ENCODE results near the gene RAB4A. TPM values are rescaled to one million over a fixed set of nuclear protein-coding genes. Genes with fewer than 3 reads are reported as not detected.

The RAB4A gene
- total and polyA plus RNA-seq, 10 of the 15 experiments (the other 5 are each of a cell fraction or from before 2014, with no cell fraction given): 4.0 to 35.8 (median 17.7) TPM

DNA sequence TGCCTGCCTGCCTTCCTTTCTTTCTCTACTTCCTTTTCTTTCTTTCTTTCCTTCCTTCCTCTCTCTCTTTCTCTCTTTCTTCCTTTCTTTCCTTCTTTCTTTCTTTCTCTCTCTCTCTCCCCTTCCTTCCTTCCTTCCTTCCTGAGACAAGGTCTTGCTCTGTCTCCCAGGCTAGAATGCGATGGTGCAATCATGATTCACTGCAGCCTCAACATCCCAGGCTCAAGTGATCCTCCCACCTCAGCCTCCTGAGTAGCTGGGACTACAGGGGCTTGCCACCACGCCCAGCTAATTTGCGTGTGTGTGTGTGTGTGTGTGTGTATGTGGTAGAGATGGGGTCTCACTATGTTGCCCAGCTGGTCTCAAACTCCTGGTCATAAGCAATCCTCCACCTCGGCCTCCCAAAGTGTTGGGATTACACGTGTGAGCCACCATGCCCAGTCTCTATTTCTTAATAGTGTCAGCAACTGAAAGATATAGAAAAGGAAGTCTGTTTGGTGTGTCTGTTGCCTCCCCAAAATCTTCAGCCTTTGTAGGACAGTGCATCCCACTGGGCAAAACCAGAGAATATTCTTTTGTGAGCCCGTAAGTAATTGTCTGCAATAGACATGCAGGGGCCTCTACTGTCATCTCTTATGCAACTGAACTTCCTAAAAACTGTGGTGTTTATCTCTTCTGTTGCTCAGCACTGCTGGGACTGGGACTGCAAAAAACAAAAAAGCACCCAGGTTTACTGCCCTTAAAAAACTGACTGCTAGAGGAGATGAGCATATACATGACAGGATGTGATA is 20.9 kb upstream of the RAB4A start:
- no peak overlapping the region for H3K4me2 ChIP-seq (ENCODE audit: control insufficient read depth, insufficient read depth)
- 0 out of 2 replicates have a peak, but pooled peaks cover 3% of the 10 kb centered on the region for H3K4me1 ChIP-seq (ENCODE audit: control insufficient read depth, insufficient read depth, low read length)
- no peaks in the 10 kb centered on the region for H3K36me3 ChIP-seq (ENCODE audit: control insufficient read depth in 2 of 2, insufficient read depth in 2 of 2, low read length in 1 of 2)
- H3K27ac ChIP-seq (ENCODE audit: control insufficient read depth, insufficient read depth): no peak overlapping the region
- 18% methylated on average over 6 of the region's 6 CpGs for WGBS (ENCODE audit: insufficient coverage, insufficient replicate concordance, low lambda C conversion rate, missing lambda C conversion rate)
- no peaks in the 10 kb centered on the region for H3K79me2 ChIP-seq (ENCODE audit: control insufficient read depth, insufficient read depth, low read length)
- no TSS peak for BruUV-seq (replicated peaks)
- ATAC-seq (no peak), FAIRE-seq (no peak), DNase-seq (ENCODE audit: low read depth, low spot score) (no peak)
- ChIA-PET POLR2A (no interaction called here), SMC1A (ENCODE audit: uncharacterized antibody, unreplicated experiment) (no interaction called here), RAD21 (ENCODE audit: unreplicated experiment) (no interaction called here), CTCF (interaction anchor here (0.6 kb wide), 1 partner anchor 1250 kb away, joined by 3 read pairs; no protein-coding TSS in a partner anchor)
- H3K9ac ChIP-seq (ENCODE audit: control insufficient read depth, insufficient read depth, low read length): no peak overlapping the region
- in situ Hi-C loops (cut with MboI) (no loop called here), intact Hi-C loops (cut with micrococcal nuclease; ENCODE audit: unreplicated experiment) (loop anchor here (10.0 kb wide), 1 partner anchor 1065 kb away; no protein-coding TSS in a partner anchor)
- H3K9me3 ChIP-seq (replicated peaks; ENCODE audit: control insufficient read depth, insufficient read depth, low read length): no peaks in the 10 kb centered on the region; the same call in 2 of the 3 replicates
- no peaks in the 10 kb centered on the region for H3K27me3 ChIP-seq (replicated peaks in 1 of 2; ENCODE audit: control insufficient read depth in 2 of 2, insufficient read depth in 2 of 2, low read length in 1 of 2)
- H3K4me3 ChIP-seq: no peak overlapping the region
- H2AFZ ChIP-seq (ENCODE audit: control insufficient read depth, low read depth, low read length): no peak overlapping the region
- no peaks in the 10 kb centered on the region for H4K20me1 ChIP-seq (ENCODE audit: control insufficient read depth, insufficient read depth)
- TF ChIP-seq, protein P1, sequence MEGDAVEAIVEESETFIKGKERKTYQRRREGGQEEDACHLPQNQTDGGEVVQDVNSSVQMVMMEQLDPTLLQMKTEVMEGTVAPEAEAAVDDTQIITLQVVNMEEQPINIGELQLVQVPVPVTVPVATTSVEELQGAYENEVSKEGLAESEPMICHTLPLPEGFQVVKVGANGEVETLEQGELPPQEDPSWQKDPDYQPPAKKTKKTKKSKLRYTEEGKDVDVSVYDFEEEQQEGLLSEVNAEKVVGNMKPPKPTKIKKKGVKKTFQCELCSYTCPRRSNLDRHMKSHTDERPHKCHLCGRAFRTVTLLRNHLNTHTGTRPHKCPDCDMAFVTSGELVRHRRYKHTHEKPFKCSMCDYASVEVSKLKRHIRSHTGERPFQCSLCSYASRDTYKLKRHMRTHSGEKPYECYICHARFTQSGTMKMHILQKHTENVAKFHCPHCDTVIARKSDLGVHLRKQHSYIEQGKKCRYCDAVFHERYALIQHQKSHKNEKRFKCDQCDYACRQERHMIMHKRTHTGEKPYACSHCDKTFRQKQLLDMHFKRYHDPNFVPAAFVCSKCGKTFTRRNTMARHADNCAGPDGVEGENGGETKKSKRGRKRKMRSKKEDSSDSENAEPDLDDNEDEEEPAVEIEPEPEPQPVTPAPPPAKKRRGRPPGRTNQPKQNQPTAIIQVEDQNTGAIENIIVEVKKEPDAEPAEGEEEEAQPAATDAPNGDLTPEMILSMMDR (IDR thresholded peaks at IDR 0.05 in 2 of 3, conservative IDR thresholded peaks at IDR 0.05 in 1 of 3; ENCODE audit: control insufficient read depth in 2 of 3, extremely low read depth in 1 of 3, insufficient read depth in 1 of 3, low read depth in 3 of 3, low read length in 3 of 3): no peak
- TF ChIP-seq BACH1 (IDR thresholded peaks at IDR 0.05; ENCODE audit: borderline replicate concordance) (no peak), TAF1 (IDR thresholded peaks at IDR 0.05; ENCODE audit: borderline replicate concordance, low read depth, low read length) (no peak), SMARCA5 (IDR thresholded peaks at IDR 0.05) (no peak), IRF4 (IDR thresholded peaks at IDR 0.05; ENCODE audit: low read depth, low read length) (no peak), SIN3A (IDR thresholded peaks at IDR 0.05; ENCODE audit: low read depth, low read length) (no peak), RBBP5 (conservative IDR thresholded peaks at IDR 0.05) (no peak), RAD51 (IDR thresholded peaks at IDR 0.05) (no peak), YY1 (IDR thresholded peaks at IDR 0.05; ENCODE audit: low read depth, low read length) (no peak), SMAD5 (IDR thresholded peaks at IDR 0.05; ENCODE audit: low read depth) (no peak)
- TF ChIP-seq, protein P2, sequence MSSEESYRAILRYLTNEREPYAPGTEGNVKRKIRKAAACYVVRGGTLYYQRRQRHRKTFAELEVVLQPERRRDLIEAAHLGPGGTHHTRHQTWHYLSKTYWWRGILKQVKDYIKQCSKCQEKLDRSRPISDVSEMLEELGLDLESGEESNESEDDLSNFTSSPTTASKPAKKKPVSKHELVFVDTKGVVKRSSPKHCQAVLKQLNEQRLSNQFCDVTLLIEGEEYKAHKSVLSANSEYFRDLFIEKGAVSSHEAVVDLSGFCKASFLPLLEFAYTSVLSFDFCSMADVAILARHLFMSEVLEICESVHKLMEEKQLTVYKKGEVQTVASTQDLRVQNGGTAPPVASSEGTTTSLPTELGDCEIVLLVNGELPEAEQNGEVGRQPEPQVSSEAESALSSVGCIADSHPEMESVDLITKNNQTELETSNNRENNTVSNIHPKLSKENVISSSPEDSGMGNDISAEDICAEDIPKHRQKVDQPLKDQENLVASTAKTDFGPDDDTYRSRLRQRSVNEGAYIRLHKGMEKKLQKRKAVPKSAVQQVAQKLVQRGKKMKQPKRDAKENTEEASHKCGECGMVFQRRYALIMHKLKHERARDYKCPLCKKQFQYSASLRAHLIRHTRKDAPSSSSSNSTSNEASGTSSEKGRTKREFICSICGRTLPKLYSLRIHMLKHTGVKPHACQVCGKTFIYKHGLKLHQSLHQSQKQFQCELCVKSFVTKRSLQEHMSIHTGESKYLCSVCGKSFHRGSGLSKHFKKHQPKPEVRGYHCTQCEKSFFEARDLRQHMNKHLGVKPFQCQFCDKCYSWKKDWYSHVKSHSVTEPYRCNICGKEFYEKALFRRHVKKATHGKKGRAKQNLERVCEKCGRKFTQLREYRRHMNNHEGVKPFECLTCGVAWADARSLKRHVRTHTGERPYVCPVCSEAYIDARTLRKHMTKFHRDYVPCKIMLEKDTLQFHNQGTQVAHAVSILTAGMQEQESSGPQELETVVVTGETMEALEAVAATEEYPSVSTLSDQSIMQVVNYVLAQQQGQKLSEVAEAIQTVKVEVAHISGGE (CRISPR knock-in tag; IDR thresholded peaks at IDR 0.05): no peak
- TF ChIP-seq, protein P3, sequence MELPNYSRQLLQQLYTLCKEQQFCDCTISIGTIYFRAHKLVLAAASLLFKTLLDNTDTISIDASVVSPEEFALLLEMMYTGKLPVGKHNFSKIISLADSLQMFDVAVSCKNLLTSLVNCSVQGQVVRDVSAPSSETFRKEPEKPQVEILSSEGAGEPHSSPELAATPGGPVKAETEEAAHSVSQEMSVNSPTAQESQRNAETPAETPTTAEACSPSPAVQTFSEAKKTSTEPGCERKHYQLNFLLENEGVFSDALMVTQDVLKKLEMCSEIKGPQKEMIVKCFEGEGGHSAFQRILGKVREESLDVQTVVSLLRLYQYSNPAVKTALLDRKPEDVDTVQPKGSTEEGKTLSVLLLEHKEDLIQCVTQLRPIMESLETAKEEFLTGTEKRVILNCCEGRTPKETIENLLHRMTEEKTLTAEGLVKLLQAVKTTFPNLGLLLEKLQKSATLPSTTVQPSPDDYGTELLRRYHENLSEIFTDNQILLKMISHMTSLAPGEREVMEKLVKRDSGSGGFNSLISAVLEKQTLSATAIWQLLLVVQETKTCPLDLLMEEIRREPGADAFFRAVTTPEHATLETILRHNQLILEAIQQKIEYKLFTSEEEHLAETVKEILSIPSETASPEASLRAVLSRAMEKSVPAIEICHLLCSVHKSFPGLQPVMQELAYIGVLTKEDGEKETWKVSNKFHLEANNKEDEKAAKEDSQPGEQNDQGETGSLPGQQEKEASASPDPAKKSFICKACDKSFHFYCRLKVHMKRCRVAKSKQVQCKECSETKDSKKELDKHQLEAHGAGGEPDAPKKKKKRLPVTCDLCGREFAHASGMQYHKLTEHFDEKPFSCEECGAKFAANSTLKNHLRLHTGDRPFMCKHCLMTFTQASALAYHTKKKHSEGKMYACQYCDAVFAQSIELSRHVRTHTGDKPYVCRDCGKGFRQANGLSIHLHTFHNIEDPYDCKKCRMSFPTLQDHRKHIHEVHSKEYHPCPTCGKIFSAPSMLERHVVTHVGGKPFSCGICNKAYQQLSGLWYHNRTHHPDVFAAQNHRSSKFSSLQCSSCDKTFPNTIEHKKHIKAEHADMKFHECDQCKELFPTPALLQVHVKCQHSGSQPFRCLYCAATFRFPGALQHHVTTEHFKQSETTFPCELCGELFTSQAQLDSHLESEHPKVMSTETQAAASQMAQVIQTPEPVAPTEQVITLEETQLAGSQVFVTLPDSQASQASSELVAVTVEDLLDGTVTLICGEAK (IDR thresholded peaks at IDR 0.05; ENCODE audit: borderline replicate concordance): no peak
- TF ChIP-seq, protein P4, sequence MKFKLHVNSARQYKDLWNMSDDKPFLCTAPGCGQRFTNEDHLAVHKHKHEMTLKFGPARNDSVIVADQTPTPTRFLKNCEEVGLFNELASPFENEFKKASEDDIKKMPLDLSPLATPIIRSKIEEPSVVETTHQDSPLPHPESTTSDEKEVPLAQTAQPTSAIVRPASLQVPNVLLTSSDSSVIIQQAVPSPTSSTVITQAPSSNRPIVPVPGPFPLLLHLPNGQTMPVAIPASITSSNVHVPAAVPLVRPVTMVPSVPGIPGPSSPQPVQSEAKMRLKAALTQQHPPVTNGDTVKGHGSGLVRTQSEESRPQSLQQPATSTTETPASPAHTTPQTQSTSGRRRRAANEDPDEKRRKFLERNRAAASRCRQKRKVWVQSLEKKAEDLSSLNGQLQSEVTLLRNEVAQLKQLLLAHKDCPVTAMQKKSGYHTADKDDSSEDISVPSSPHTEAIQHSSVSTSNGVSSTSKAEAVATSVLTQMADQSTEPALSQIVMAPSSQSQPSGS (IDR thresholded peaks at IDR 0.05; ENCODE audit: low read length): no peak
